Endothelial cell (in vitro differentiated cells): ENCODE data around the gene MCF2L2. TPM values are rescaled to one million over a fixed set of nuclear protein-coding genes. Genes with fewer than 3 reads are reported as not detected.

Experiments used
- DNase-seq: peaks from one replicate; pipeline ENCODE4 v3.0.0; 2021; ENCODE audit warnings: low spot score
- H3K27ac Mint-ChIP-seq: one replicate; pipeline ENCODE4 v1.8.0; 2021; ENCODE audit warnings: mixed read lengths, inconsistent platforms; ENCODE audit not compliant: unreplicated experiment
- H3K27me3 Mint-ChIP-seq: one replicate; pipeline ENCODE4 v1.8.0; 2021; ENCODE audit warnings: mild to moderate bottlenecking, moderate library complexity, mixed read lengths, inconsistent platforms; ENCODE audit not compliant: unreplicated experiment
- H3K36me3 Mint-ChIP-seq: one replicate; pipeline ENCODE4 v1.8.0; 2021; ENCODE audit warnings: mild to moderate bottlenecking, low read depth, mixed read lengths, inconsistent platforms; ENCODE audit not compliant: unreplicated experiment
- H3K4me1 Mint-ChIP-seq: one replicate; pipeline ENCODE4 v1.8.0; 2021; ENCODE audit warnings: mild to moderate bottlenecking, mixed read lengths, inconsistent platforms; ENCODE audit not compliant: unreplicated experiment
- H3K4me3 Mint-ChIP-seq: one replicate; pipeline ENCODE4 v1.8.0; 2021; ENCODE audit warnings: mild to moderate bottlenecking, mixed read lengths, inconsistent platforms; ENCODE audit not compliant: unreplicated experiment
- H3K9me3 Mint-ChIP-seq: one replicate; pipeline ENCODE4 v1.8.0; 2021; ENCODE audit warnings: mixed read lengths, inconsistent platforms; ENCODE audit not compliant: unreplicated experiment
- CTCF ChIP-seq: fragments of 200-600 bp; sonication (generic); IDR thresholded peaks from one replicate; pipeline ENCODE4 v1.5.0; 2021; ENCODE audit warnings: antibody characterized with exemption; ENCODE audit not compliant: unreplicated experiment
- total RNA-seq: library from RNA; stranded (reverse); fragmentation: NEBNext Ultra II Directional; extraction: Animal tissue kit (Norgen Biotek cat#: 25700); gene quantifications from one replicate; pipeline ENCODE4 v1.2.1, GENCODE V29; 2021; ENCODE audit not compliant: unreplicated experiment

The MCF2L2 gene
- total RNA-seq, 1 donor from 2014 or later: 1.8 TPM

- Mint-ChIP-seq H3K36me3 (peaks cover 3% of the 10 kb centered on the region), H3K4me1 (peaks cover 4% of the 10 kb centered on the region), H3K27me3 (peaks cover 8% of the 10 kb centered on the region), H3K9me3 (no peaks in the 10 kb centered on the region), H3K4me3 (peak within 1 kb of the TSS; percentile 85), H3K27ac (no peak within 1 kb of the TSS)
- no peak for TF ChIP-seq CTCF
- DNase-seq: peak; percentile 12
Observed at GRCh38 chr3:183252973-183253527, 175.4 kb downstream of the MCF2L2 start, which contains the start of gene B3GNT5. TSS of gene B3GNT5 (plus strand) at chr3:183253253. CDS start at chr3:183269799, 16,546 bp downstream.

GRCh38 chr3:183252118-183252782, 176.2 kb downstream of the MCF2L2 start:
- no peak for DNase-seq
- Mint-ChIP-seq H3K27me3 (peaks cover 8% of the 10 kb centered on the region), H3K9me3 (no peaks in the 10 kb centered on the region), H3K4me3 (peak overlapping the region; percentile 70), H3K4me1 (peaks cover 4% of the 10 kb centered on the region), H3K27ac (no peak overlapping the region), H3K36me3 (peaks cover 3% of the 10 kb centered on the region)
- no peak for TF ChIP-seq CTCF

GRCh38 chr3:183249006-183249718, 179.3 kb downstream of the MCF2L2 start:
- no peak for TF ChIP-seq CTCF
- no peaks in the 10 kb centered on the region for H3K36me3 Mint-ChIP-seq
- no peak overlapping the region for H3K27ac Mint-ChIP-seq
- DNase-seq: no peak
- H3K9me3 Mint-ChIP-seq: no peaks in the 10 kb centered on the region
- H3K27me3 Mint-ChIP-seq: no peaks in the 10 kb centered on the region
- H3K4me3 Mint-ChIP-seq: no peak overlapping the region
- H3K4me1 Mint-ChIP-seq: no peaks in the 10 kb centered on the region

- Mint-ChIP-seq H3K9me3 (peaks cover 1% of the 10 kb centered on the region), H3K4me3 (no peak overlapping the region), H3K36me3 (peaks cover 2% of the 10 kb centered on the region), H3K4me1 (no peaks in the 10 kb centered on the region), H3K27me3 (no peaks in the 10 kb centered on the region), H3K27ac (no peak overlapping the region)
- no peak for DNase-seq
- TF ChIP-seq CTCF: no peak
Observed at GRCh38 chr3:183247011-183247589, 181.3 kb downstream of the MCF2L2 start.
